Heart right ventricle (tissue), 16 donors: ENCODE data around the gene SUSD4. TPM values are rescaled to one million over a fixed set of nuclear protein-coding genes. Genes with fewer than 3 reads are reported as not detected.

ENCODE experiments used
- ATAC-seq, 8 donors: fragments of 200-7000 bp; cut with Tn5 transposase; one replicate each; pipeline ENCODE4 v1.9.1; 2020; ENCODE audit warnings: mild to moderate bottlenecking in 8 of 8, moderate library complexity in 8 of 8, moderate number of reproducible peaks in 1 of 8
- DNase-seq, 2 donors: peaks; one replicate each; pipeline ENCODE4 v3.0.0-alpha.2; 2020
- H3K27ac ChIP-seq, 10 donors: fragments of 200-600 bp; sonication (generic) in 2 of 10; one replicate each; pipeline versions ENCODE4 v1.5.0 to v1.8.0; 2020 to 2022; ENCODE audit warnings: mild to moderate bottlenecking in 3 of 10
- H3K27me3 ChIP-seq, 7 donors: fragments of 200-600 bp; one replicate each; pipeline ENCODE4 v1.8.0; 2021 to 2022; ENCODE audit warnings: mild to moderate bottlenecking in 2 of 7
- H3K36me3 ChIP-seq, 9 donors: fragments of 200-600 bp; sonication (generic) in 1 of 9; one replicate each; pipeline versions ENCODE4 v1.5.0 to v1.8.0; 2020 to 2022; ENCODE audit warnings: mild to moderate bottlenecking in 2 of 9
- H3K4me1 ChIP-seq, 9 donors: fragments of 200-600 bp; sonication (generic) in 1 of 9; one replicate each; pipeline versions ENCODE4 v1.5.0 to v1.8.0; 2020 to 2022; ENCODE audit warnings: mild to moderate bottlenecking in 4 of 9
- H3K4me3 ChIP-seq, 10 donors: fragments of 200-600 bp; sonication (generic) in 2 of 10; one replicate each; pipeline versions ENCODE4 v1.5.0 to v1.8.0; 2020 to 2022; ENCODE audit warnings: mild to moderate bottlenecking in 7 of 10, moderate library complexity in 2 of 10
- H3K9me3 ChIP-seq, 11 donors: fragments of 200-600 bp in 10 of 11; sonication (generic) in 2 of 11; one replicate each; pipeline versions ENCODE4 v1.5.0 to v1.8.0; 2013 to 2022; ENCODE audit warnings: mild to moderate bottlenecking in 2 of 11, control low read depth in 1 of 11, moderate library complexity in 1 of 11
- WGBS, 2 donors: extraction: QIAGEN DNeasy Blood & Tissue Kit; methylation state at CpG; one replicate each; pipeline ENCODE4 v1.1.7; 2013; ENCODE audit warnings: inconsistent platforms in 1 of 2; 5-methylcytosine and 5-hydroxymethylcytosine counted together
- intact Hi-C, 10 donors: fragments of 100-400 bp; cut with DNase I; formaldehyde crosslinking; loops; one replicate each; pipeline versions ENCODE4 v1.11.1 to v1.14.2; 2022
- polyA plus RNA-seq, 2 donors: library from polyadenylated mRNA; stranded (reverse); fragments of 200-250 nt; gene quantifications; one replicate each; pipeline ENCODE4 v1.2.3, GENCODE V29; 2013
- total RNA-seq, 10 donors: library from RNA; stranded (reverse); fragmentation: NEBNext Ultra II Directional in 3 of 10; extraction: Animal tissue kit (Norgen Biotek cat#: 25700) in 3 of 10; gene quantifications; one replicate each; pipeline versions ENCODE4 v1.2.1 to v1.2.4, GENCODE V29; 2021 to 2023
- TF ChIP-seq, protein P1 (sequence below), 9 donors: fragments of 200-600 bp; sonication (generic) in 2 of 9; IDR thresholded peaks; one replicate each; pipeline versions ENCODE4 v1.5.0 to v1.8.0; 2021 to 2022; ENCODE audit warnings: antibody characterized with exemption in 9 of 9, mild to moderate bottlenecking in 5 of 9, moderate library complexity in 1 of 9
- donor health status: Arrhythmogenic right ventricular cardiomyopathy.
- donor health status: ischemic (EF 13 %, LVEDD 7.1; RV severe dilation, severe dysfunction).
- donor health status: healthy with polysubstance abuse.
- donor health status: DM: no; HTN: yes; CAD: no.
- donor health status: DM: no; HTN: no; CAD: no.
- donor health status: ischemic (EF 25% LVEDD 6.9; RV normal size, moderate dysfunction).
- donor health status: ischemic (EF 25% LVEDD 5.7; RV mildly dilated, moderate dysfunction).
- donor health status: healthy.
- donor health status: DM: yes; HTN: yes; CAD: no.
- donor health status: Ischemic cardiomyopathy.
- donor health status: ischemic (EF 35%, LVEDD 5.7; RV mildly dilated, moderate dysfunction).
- donor health status: nonischemic (EF 11% LVEDD 7.7; RV severe dilation, severe dysfunction).
- donor health status: DM: yes; HTN: yes; CAD: no.
- donor health status: PGD.
- donor health status: ischemic (EF 29% LVEDD 5.4; RV normal size, mild dysfunction).
- donor health status: nonischemic (EF 23%, LVEDD 6.1; RV moderate dilation, normal function).

Gene SUSD4
- total and polyA plus RNA-seq, 12 donors, result 0.99 to 36.5 (median 6.2) TPM

GRCh38 chr1:223209293-223209898, 154.6 kb downstream of the SUSD4 start:
- H3K27ac ChIP-seq, result peak overlapping the region in 3 of 10 donors; percentile 2 to 81 (median 49)
- 70 to 76% methylated on average over 7 of the region's 7 CpGs for WGBS, 2 donors
- H3K36me3 ChIP-seq, result no peaks in the 10 kb centered on the region

GRCh38 chr1:223208164-223209076, 155.6 kb downstream of the SUSD4 start:
- DNase-seq (no peak), ATAC-seq (peak in 1 of 8 donors; percentile 34)
- no peaks in the 10 kb centered on the region for H3K27me3 ChIP-seq
- H3K9me3 ChIP-seq, result no peaks in the 10 kb centered on the region
- WGBS, 2 donors, result 58 to 62% methylated on average over 13 of the region's 13 CpGs
- H3K36me3 ChIP-seq, result no peaks in the 10 kb centered on the region
- no peak overlapping the region for H3K4me3 ChIP-seq
- peak overlapping the region in 7 of 10 donors; percentile 2 to 81 (median 35) for H3K27ac ChIP-seq
- intact Hi-C loops, result loop anchor here in 1 of 10 donors (5.0 kb wide), 1 partner anchor 66 kb away; the partner anchor contains the start of gene TLR5
- TF ChIP-seq, protein P1, sequence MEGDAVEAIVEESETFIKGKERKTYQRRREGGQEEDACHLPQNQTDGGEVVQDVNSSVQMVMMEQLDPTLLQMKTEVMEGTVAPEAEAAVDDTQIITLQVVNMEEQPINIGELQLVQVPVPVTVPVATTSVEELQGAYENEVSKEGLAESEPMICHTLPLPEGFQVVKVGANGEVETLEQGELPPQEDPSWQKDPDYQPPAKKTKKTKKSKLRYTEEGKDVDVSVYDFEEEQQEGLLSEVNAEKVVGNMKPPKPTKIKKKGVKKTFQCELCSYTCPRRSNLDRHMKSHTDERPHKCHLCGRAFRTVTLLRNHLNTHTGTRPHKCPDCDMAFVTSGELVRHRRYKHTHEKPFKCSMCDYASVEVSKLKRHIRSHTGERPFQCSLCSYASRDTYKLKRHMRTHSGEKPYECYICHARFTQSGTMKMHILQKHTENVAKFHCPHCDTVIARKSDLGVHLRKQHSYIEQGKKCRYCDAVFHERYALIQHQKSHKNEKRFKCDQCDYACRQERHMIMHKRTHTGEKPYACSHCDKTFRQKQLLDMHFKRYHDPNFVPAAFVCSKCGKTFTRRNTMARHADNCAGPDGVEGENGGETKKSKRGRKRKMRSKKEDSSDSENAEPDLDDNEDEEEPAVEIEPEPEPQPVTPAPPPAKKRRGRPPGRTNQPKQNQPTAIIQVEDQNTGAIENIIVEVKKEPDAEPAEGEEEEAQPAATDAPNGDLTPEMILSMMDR (IDR thresholded peaks at IDR 0.05), result no peak
- H3K4me1 ChIP-seq, result peaks cover 0 to 30% (median 11%) of the 10 kb centered on the region in 9 donors

More at GRCh38 chr1:223209293-223209898, 154.6 kb downstream of the SUSD4 start:
- DNase-seq (no peak), ATAC-seq (no peak)
- no peak overlapping the region for H3K4me3 ChIP-seq
- intact Hi-C loops, result loop anchor here in 1 of 10 donors (5.0 kb wide), 1 partner anchor 67 kb away; the partner anchor contains the start of gene TLR5
- H3K27me3 ChIP-seq, result no peaks in the 10 kb centered on the region
- no peaks in the 10 kb centered on the region for H3K9me3 ChIP-seq
- TF ChIP-seq, protein P1 (IDR thresholded peaks at IDR 0.05), result no peak
- H3K4me1 ChIP-seq, result peaks cover 0 to 30% (median 11%) of the 10 kb centered on the region in 9 donors

- no peak overlapping the region for H3K4me3 ChIP-seq
- peak overlapping the region in 6 of 10 donors; percentile 2 to 81 (median 42) for H3K27ac ChIP-seq
- no peaks in the 10 kb centered on the region for H3K27me3 ChIP-seq
- TF ChIP-seq, protein P1 (IDR thresholded peaks at IDR 0.05), result no peak
- no peaks in the 10 kb centered on the region for H3K36me3 ChIP-seq
- intact Hi-C loops, result loop anchor here in 1 of 10 donors (5.0 kb wide), 1 partner anchor 65 kb away; the partner anchor contains the start of gene TLR5
- DNase-seq (peak in 1 of 2 donors; percentile 44), ATAC-seq (peak in 6 of 8 donors; percentile 74 to 94 (median 84))
- H3K9me3 ChIP-seq, result no peaks in the 10 kb centered on the region
- 31% methylated on average over 3 of the region's 3 CpGs for WGBS, 2 donors
- peaks cover 0 to 30% (median 11%) of the 10 kb centered on the region in 9 donors for H3K4me1 ChIP-seq
These were observed 156.5 kb downstream of the SUSD4 start for GRCh38 chr1:223207293-223208066.
